ENCODE measurements around the gene PICK1. TPM values are rescaled to one million over a fixed set of nuclear protein-coding genes. Genes with fewer than 3 reads are reported as not detected.

PICK1 gene
- total RNA-seq, 1 donor from 2014 or later = 22.9 TPM

- FAIRE-seq = no peak
- Histone ChIP-seq H3K4me3 (ENCODE audit: insufficient read depth, low read depth, low read length) (no peak overlapping the region), H3K9ac (ENCODE audit: low read length) (no peak overlapping the region), H3K4me1 (ENCODE audit: insufficient read depth, low read length) (no peaks in the 10 kb centered on the region), H3K4me2 (ENCODE audit: low read length) (no peak overlapping the region), H3K9me3 (ENCODE audit: insufficient read depth, low read depth, low read length) (no peaks in the 10 kb centered on the region), H2AFZ (ENCODE audit: low read depth, low read length) (no peak overlapping the region), H3K27ac (ENCODE audit: low read depth, low read length) (no peak overlapping the region), H3K36me3 (ENCODE audit: insufficient read depth, low read length) (no peaks in the 10 kb centered on the region), H3K79me2 (ENCODE audit: insufficient read depth, low read length) (no peaks in the 10 kb centered on the region), H4K20me1 (ENCODE audit: insufficient read depth, low read length) (no peaks in the 10 kb centered on the region), H3K27me3 (ENCODE audit: insufficient read depth, low read length) (no peaks in the 10 kb centered on the region)
- H3K27me3 Mint-ChIP-seq (ENCODE audit: low read depth, unreplicated experiment) = no peaks in the 10 kb centered on the region
- H3K4me3 Mint-ChIP-seq (ENCODE audit: unreplicated experiment) = no peak overlapping the region
- TF ChIP-seq CTCF (IDR thresholded peaks at IDR 0.05; ENCODE audit: insufficient read depth, low read depth, low read length) (no peak), EZH2 (IDR thresholded peaks at IDR 0.05; ENCODE audit: insufficient read depth, low read length) (no peak)
- H3K27ac Mint-ChIP-seq (ENCODE audit: unreplicated experiment) = peak overlapping the region; percentile 26
- peaks cover 7% of the 10 kb centered on the region for H3K36me3 Mint-ChIP-seq (ENCODE audit: low read depth, unreplicated experiment)
- no peak for DNase-seq (ENCODE audit: low read depth)
- H3K4me1 Mint-ChIP-seq (ENCODE audit: low read depth, unreplicated experiment) = no peaks in the 10 kb centered on the region
- no peaks in the 10 kb centered on the region for H3K9me3 Mint-ChIP-seq (ENCODE audit: unreplicated experiment)
These were observed 13.2 kb downstream of the PICK1 start for GRCh38 chr22:38070250-38070921.

DNA sequence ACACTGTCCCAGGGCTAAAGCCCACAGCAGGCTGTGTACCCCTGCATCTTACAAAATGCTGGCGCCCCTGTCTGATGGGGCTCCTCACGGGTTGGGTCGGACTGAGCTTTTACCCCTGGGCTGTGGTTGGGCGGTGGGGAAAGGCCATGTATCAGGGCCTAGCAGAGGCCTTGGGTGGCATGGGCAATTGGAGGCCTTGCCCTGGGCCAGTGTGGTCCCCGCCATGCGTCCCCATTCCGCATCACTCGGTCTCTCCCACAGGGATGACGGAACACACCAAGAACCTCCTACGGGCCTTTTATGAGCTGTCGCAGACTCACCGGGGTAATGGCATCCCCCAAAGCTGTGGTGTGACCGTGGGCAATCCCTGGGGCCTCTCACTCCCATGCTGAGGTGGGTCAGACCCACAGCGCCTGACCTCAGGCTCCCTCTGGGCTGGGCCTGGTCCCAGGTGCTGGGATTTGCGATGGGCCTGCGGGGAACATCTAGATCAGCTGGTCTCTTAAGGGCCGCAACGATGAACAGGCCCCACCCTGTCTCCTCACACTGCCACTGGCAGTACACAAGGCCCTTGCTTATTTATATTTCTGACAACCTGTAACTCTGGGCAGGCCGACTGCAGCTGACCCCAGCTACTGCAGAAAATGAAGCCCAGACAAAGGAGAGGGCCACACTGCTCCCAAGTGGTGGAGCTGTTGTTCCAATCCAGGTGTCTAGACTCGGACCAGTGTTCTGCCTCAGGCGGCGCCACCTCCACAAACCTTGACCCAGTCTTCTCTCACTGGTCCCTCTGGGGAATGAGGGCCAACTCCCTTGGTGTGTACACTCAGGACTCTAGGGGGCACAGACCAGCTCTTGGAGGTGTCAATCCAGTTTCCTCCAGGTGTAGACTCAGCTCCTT lies 14.5 kb downstream of the PICK1 start:
- DNase-seq (ENCODE audit: low read depth) = no peak
- Mint-ChIP-seq H3K36me3 (ENCODE audit: low read depth, unreplicated experiment) (peaks cover 5% of the 10 kb centered on the region), H3K4me1 (ENCODE audit: low read depth, unreplicated experiment) (no peaks in the 10 kb centered on the region), H3K9me3 (ENCODE audit: unreplicated experiment) (no peaks in the 10 kb centered on the region), H3K27ac (ENCODE audit: unreplicated experiment) (no peak overlapping the region), H3K4me3 (ENCODE audit: unreplicated experiment) (no peak overlapping the region), H3K27me3 (ENCODE audit: low read depth, unreplicated experiment) (no peaks in the 10 kb centered on the region)
- no peak overlapping the region for H3K9ac ChIP-seq (ENCODE audit: low read length)
- no peaks in the 10 kb centered on the region for H4K20me1 ChIP-seq (ENCODE audit: insufficient read depth, low read length)
- no peaks in the 10 kb centered on the region for H3K9me3 ChIP-seq (ENCODE audit: insufficient read depth, low read depth, low read length)
- FAIRE-seq = no peak
- H2AFZ ChIP-seq (ENCODE audit: low read depth, low read length) = no peak overlapping the region
- no peak overlapping the region for H3K27ac ChIP-seq (ENCODE audit: low read depth, low read length)
- no peak for TF ChIP-seq EZH2 (IDR thresholded peaks at IDR 0.05; ENCODE audit: insufficient read depth, low read length)
- no peak for TF ChIP-seq CTCF (IDR thresholded peaks at IDR 0.05; ENCODE audit: insufficient read depth, low read depth, low read length)
- no peaks in the 10 kb centered on the region for H3K4me1 ChIP-seq (ENCODE audit: insufficient read depth, low read length)
- H3K4me2 ChIP-seq (ENCODE audit: low read length) = no peak overlapping the region
- H3K4me3 ChIP-seq (ENCODE audit: insufficient read depth, low read depth, low read length) = no peak overlapping the region
- no peaks in the 10 kb centered on the region for H3K79me2 ChIP-seq (ENCODE audit: insufficient read depth, low read length)
- no peaks in the 10 kb centered on the region for H3K36me3 ChIP-seq (ENCODE audit: insufficient read depth, low read length)
- no peaks in the 10 kb centered on the region for H3K27me3 ChIP-seq (ENCODE audit: insufficient read depth, low read length)

Data from astrocyte (in vitro differentiated cells and primary cell).